Neuron (in vitro differentiated cells): ENCODE data around the gene ECM2.

Source experiments
- H2AFZ ChIP-seq: one replicate; pipeline ENCODE4 v1.6.1; 2013; ENCODE audit warnings: low read depth, mild to moderate bottlenecking, inconsistent platforms, low read length, moderate library complexity
- H3K27me3 ChIP-seq: one replicate; pipeline ENCODE4 v1.6.1; 2013; ENCODE audit warnings: low read length; ENCODE audit not compliant: insufficient read depth
- H3K36me3 ChIP-seq: one replicate; pipeline ENCODE4 v1.6.1; 2013; ENCODE audit warnings: low read length; ENCODE audit not compliant: insufficient read depth
- H3K4me1 ChIP-seq: one replicate; pipeline ENCODE4 v1.6.1; 2013; ENCODE audit warnings: low read length; ENCODE audit not compliant: insufficient read depth
- H3K4me3 ChIP-seq: 2 replicates; pipeline ENCODE4 v1.5.1; 2013; ENCODE audit warnings: mild to moderate bottlenecking, low read length, moderate library complexity
- H3K9me3 ChIP-seq: one replicate; pipeline ENCODE4 v1.6.1; 2013; ENCODE audit warnings: low read length

Gene ECM2

DNA sequence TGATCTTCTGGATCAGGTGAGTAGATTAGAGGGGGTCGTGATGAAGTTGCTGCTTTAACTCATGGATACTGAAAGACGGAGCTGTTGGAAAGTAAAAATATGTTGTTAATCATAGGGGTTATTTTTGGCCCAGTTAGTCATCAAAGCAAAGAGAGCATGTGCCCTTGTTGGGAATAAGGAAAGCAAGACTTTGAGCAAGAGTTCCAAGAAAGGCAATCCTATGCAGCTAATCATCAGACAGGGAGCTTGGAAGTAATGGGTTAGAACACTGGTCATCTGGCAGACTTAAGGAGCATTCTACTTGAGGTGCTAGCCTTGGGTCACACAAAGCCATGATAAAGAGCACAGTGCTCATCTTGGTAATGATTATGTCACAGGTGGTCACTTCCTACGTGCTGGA lies 71.8 kb downstream of the ECM2 start:
- peaks cover 3% of the 10 kb centered on the region for H3K4me1 ChIP-seq
- no peaks in the 10 kb centered on the region for H3K9me3 ChIP-seq
- no peaks in the 10 kb centered on the region for H3K36me3 ChIP-seq
- H3K4me3 ChIP-seq: no peak overlapping the region
- H2AFZ ChIP-seq: no peak overlapping the region
- H3K27me3 ChIP-seq: no peaks in the 10 kb centered on the region

DNA sequence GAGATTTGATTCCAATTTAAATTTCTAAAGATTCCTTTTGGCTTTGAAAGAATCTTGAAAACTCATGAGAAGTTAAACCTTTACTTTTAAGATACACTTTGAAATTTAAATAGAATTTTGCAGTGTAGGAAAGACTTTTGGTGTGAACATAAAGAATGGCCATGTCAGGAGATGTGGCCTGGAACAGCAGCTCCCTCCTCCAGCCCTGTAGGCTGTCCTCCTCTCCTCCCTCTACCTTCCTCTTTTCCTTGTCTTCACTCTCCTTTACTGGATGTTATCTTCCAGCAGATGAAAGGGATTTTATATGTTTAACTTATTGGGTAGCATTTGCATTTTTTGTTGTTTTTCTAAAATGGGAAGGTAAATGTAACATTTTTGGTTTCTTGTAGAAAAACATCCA lies 72.4 kb downstream of the ECM2 start:
- Histone ChIP-seq H3K27me3 (no peaks in the 10 kb centered on the region), H2AFZ (no peak overlapping the region), H3K4me3 (no peak overlapping the region), H3K9me3 (no peaks in the 10 kb centered on the region), H3K36me3 (no peaks in the 10 kb centered on the region), H3K4me1 (peaks cover 3% of the 10 kb centered on the region)

DNA sequence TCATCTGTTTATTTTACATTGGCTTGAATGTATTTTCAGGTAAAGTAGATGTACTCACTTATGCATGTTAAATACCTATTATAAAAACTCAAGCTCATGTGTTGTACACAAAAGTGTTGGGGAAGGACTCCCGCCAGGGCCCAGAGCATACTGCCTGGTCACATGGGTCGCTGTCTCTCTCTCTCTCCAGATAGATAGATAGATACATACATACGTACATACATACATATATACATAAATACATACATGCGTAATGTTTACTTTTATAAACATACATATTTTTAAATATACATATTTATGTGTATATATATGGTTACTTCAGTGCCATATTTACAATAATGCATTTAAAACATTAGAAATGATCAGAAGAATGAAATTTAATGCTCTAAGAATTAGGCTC lies 78.2 kb downstream of the ECM2 start:
- no peaks in the 10 kb centered on the region for H3K36me3 ChIP-seq
- H3K4me3 ChIP-seq: no peak overlapping the region
- H3K27me3 ChIP-seq: no peaks in the 10 kb centered on the region
- no peak overlapping the region for H2AFZ ChIP-seq
- no peaks in the 10 kb centered on the region for H3K4me1 ChIP-seq
- no peaks in the 10 kb centered on the region for H3K9me3 ChIP-seq

DNA sequence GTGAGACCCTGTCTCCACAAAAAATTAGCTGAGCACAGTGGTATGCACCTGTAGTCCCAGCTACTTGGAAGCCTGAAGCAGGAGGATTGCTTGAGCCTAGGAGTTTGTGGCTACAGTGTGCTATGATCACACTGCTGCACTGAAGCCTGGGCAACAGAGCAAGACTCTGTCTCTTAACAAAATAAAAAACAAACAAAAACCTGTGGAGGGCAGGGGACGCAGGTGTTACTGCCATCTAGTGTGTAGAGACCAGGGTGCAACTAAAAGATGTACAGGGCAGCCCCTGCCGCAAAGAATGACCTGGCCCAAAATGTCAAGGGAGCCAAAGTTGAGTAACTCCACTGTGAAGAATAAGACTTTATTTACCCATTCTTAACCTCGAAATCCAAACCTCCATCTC lies 80.6 kb downstream of the ECM2 start:
- no peaks in the 10 kb centered on the region for H3K9me3 ChIP-seq
- H3K36me3 ChIP-seq: no peaks in the 10 kb centered on the region
- H2AFZ ChIP-seq: no peak overlapping the region
- no peak overlapping the region for H3K4me3 ChIP-seq
- H3K4me1 ChIP-seq: no peaks in the 10 kb centered on the region
- no peaks in the 10 kb centered on the region for H3K27me3 ChIP-seq

DNA sequence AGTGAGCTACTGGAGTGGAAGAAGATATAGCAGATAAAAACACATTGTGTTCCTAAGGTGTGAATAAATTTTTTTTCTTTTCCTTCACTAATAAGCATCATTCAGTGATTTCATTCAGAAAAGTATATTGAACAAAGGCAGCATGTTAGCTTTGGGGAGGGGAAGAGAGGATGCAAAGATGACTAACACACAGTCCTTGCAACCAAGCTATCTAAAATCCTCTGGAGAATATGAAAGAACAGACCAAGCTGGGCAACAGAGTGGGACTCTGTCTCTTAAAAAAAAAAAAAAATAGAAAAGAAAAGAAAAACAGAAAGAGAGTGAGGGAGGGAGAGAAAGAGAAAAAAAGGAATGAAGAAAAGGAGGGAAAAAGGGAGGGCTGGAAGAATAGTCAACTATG lies 89.3 kb downstream of the ECM2 start:
- H3K4me1 ChIP-seq: no peaks in the 10 kb centered on the region
- H3K4me3 ChIP-seq: no peak overlapping the region
- no peak overlapping the region for H2AFZ ChIP-seq
- no peaks in the 10 kb centered on the region for H3K27me3 ChIP-seq
- H3K9me3 ChIP-seq: no peaks in the 10 kb centered on the region
- no peaks in the 10 kb centered on the region for H3K36me3 ChIP-seq
